Astrocyte (in vitro differentiated cells and primary cell): ENCODE data around the gene MORN1. TPM values are rescaled to one million over a fixed set of nuclear protein-coding genes. Genes with fewer than 3 reads are reported as not detected.

Experiments used
- DNase-seq: peaks from one replicate; pipeline ENCODE4 v3.0.0-alpha.2; 2010; ENCODE audit warnings: low read depth
- FAIRE-seq: peaks from 2 replicates; lab custom pipeline; 2011; peaks lifted over from hg19 to GRCh38; lab: Jason Lieb, UNC
- H2AFZ ChIP-seq: 2 replicates; pipeline ENCODE4 v1.6.0; 2012; ENCODE audit warnings: low read depth, low read length, inconsistent platforms
- H3K27ac ChIP-seq: 2 replicates; pipeline ENCODE4 v1.5.1; 2011; ENCODE audit warnings: low read depth, low read length, inconsistent platforms
- H3K27me3 ChIP-seq: 2 replicates; pipeline ENCODE4 v1.6.0; 2011; ENCODE audit warnings: low read length, inconsistent platforms; ENCODE audit not compliant: insufficient read depth
- H3K36me3 ChIP-seq: 2 replicates; pipeline ENCODE4 v1.5.1; 2011; ENCODE audit warnings: low read length, inconsistent platforms; ENCODE audit not compliant: insufficient read depth
- H3K4me1 ChIP-seq: 2 replicates; pipeline ENCODE4 v1.5.1; 2011; ENCODE audit warnings: low read length, inconsistent platforms; ENCODE audit not compliant: insufficient read depth
- H3K4me2 ChIP-seq: 2 replicates; pipeline ENCODE4 v1.6.0; 2012; ENCODE audit warnings: low read length, inconsistent platforms
- H3K4me3 ChIP-seq: 2 replicates; pipeline ENCODE4 v1.5.1; 2011; ENCODE audit warnings: low read depth, mild to moderate bottlenecking, low read length, inconsistent platforms; ENCODE audit not compliant: insufficient read depth
- H3K79me2 ChIP-seq: 2 replicates; pipeline ENCODE4 v1.6.0; 2012; ENCODE audit warnings: mild to moderate bottlenecking, low read length, inconsistent platforms; ENCODE audit not compliant: insufficient read depth
- H3K9ac ChIP-seq: 2 replicates; pipeline ENCODE4 v1.6.0; 2012; ENCODE audit warnings: mild to moderate bottlenecking, low read length, inconsistent platforms
- H3K9me3 ChIP-seq: 2 replicates; pipeline ENCODE4 v1.5.1; 2012; ENCODE audit warnings: low read depth, mild to moderate bottlenecking, low read length, inconsistent platforms; ENCODE audit not compliant: insufficient read depth
- H4K20me1 ChIP-seq: 2 replicates; pipeline ENCODE4 v1.6.0; 2012; ENCODE audit warnings: low read length, inconsistent platforms; ENCODE audit not compliant: insufficient read depth
- H3K27ac Mint-ChIP-seq: one replicate; pipeline ENCODE4 v1.8.0; 2021; ENCODE audit warnings: mild to moderate bottlenecking, mixed read lengths; ENCODE audit not compliant: unreplicated experiment
- H3K27me3 Mint-ChIP-seq: one replicate; pipeline ENCODE4 v1.8.0; 2021; ENCODE audit warnings: low read depth, mixed read lengths; ENCODE audit not compliant: unreplicated experiment
- H3K36me3 Mint-ChIP-seq: one replicate; pipeline ENCODE4 v1.8.0; 2021; ENCODE audit warnings: low read depth, mixed read lengths; ENCODE audit not compliant: unreplicated experiment
- H3K4me1 Mint-ChIP-seq: one replicate; pipeline ENCODE4 v1.8.0; 2021; ENCODE audit warnings: low read depth, mixed read lengths; ENCODE audit not compliant: unreplicated experiment
- H3K4me3 Mint-ChIP-seq: one replicate; pipeline ENCODE4 v1.8.0; 2021; ENCODE audit warnings: mild to moderate bottlenecking, moderate library complexity, mixed read lengths; ENCODE audit not compliant: unreplicated experiment
- H3K9me3 Mint-ChIP-seq: one replicate; pipeline ENCODE4 v1.8.0; 2021; ENCODE audit warnings: mild to moderate bottlenecking, mixed read lengths; ENCODE audit not compliant: unreplicated experiment
- CTCF ChIP-seq: IDR thresholded peaks from 2 replicates; pipeline ENCODE4 v1.5.1; 2011; ENCODE audit warnings: low read depth, mild to moderate bottlenecking, inconsistent platforms, low read length, moderate library complexity; ENCODE audit not compliant: insufficient read depth
- EZH2 ChIP-seq: IDR thresholded peaks from 2 replicates; pipeline ENCODE4 v1.6.1; 2012; ENCODE audit warnings: mild to moderate bottlenecking, low read length, inconsistent platforms; ENCODE audit not compliant: insufficient read depth
- total RNA-seq: library from RNA; stranded (reverse); gene quantifications from 2 replicates; pipeline ENCODE4 v1.2.1, GENCODE V29; 2021

Gene MORN1
- total RNA-seq, 1 donor from 2014 or later = 9.2 TPM

GRCh38 chr1:2404142-2404889 lies 13.0 kb upstream of the MORN1 start:
- no peaks in the 10 kb centered on the region for H3K27me3 Mint-ChIP-seq
- H3K4me1 Mint-ChIP-seq = peaks cover 8% of the 10 kb centered on the region
- peaks cover 9% of the 10 kb centered on the region for H3K36me3 Mint-ChIP-seq
- H4K20me1 ChIP-seq = peaks cover 51% of the 10 kb centered on the region
- no peaks in the 10 kb centered on the region for H3K9me3 ChIP-seq
- peak overlapping the region; percentile 71 for H3K9ac ChIP-seq
- TF ChIP-seq EZH2 (no peak), CTCF (no peak)
- no peaks in the 10 kb centered on the region for H3K27me3 ChIP-seq
- peaks cover 38% of the 10 kb centered on the region for H3K79me2 ChIP-seq
- H3K4me3 ChIP-seq = no peak overlapping the region
- FAIRE-seq (no peak), DNase-seq (no peak)
- H3K36me3 ChIP-seq = peaks cover 40% of the 10 kb centered on the region
- H3K4me3 Mint-ChIP-seq = no peak overlapping the region
- H2AFZ ChIP-seq = no peak overlapping the region
- no peaks in the 10 kb centered on the region for H3K9me3 Mint-ChIP-seq
- H3K4me1 ChIP-seq = peaks cover 19% of the 10 kb centered on the region
- no peak overlapping the region for H3K27ac ChIP-seq
- no peak overlapping the region for H3K27ac Mint-ChIP-seq
- no peak overlapping the region for H3K4me2 ChIP-seq

GRCh38 chr1:2403273-2403672 lies 11.9 kb upstream of the MORN1 start:
- no peak overlapping the region for H3K4me3 ChIP-seq
- no peak overlapping the region for H3K4me2 ChIP-seq
- H3K9ac ChIP-seq = no peak overlapping the region
- no peak for TF ChIP-seq EZH2
- no peak for TF ChIP-seq CTCF
- peaks cover 19% of the 10 kb centered on the region for H3K4me1 ChIP-seq
- no peaks in the 10 kb centered on the region for H3K9me3 ChIP-seq
- H4K20me1 ChIP-seq = peaks cover 60% of the 10 kb centered on the region
- no peaks in the 10 kb centered on the region for H3K9me3 Mint-ChIP-seq
- no peaks in the 10 kb centered on the region for H3K27me3 Mint-ChIP-seq
- DNase-seq = no peak
- peaks cover 8% of the 10 kb centered on the region for H3K4me1 Mint-ChIP-seq
- H3K36me3 ChIP-seq = peaks cover 48% of the 10 kb centered on the region
- peaks cover 47% of the 10 kb centered on the region for H3K79me2 ChIP-seq
- FAIRE-seq = no peak
- no peaks in the 10 kb centered on the region for H3K27me3 ChIP-seq
- H3K36me3 Mint-ChIP-seq = peaks cover 9% of the 10 kb centered on the region
- no peak overlapping the region for H3K27ac Mint-ChIP-seq
- no peak overlapping the region for H3K4me3 Mint-ChIP-seq
- no peak overlapping the region for H3K27ac ChIP-seq
- H2AFZ ChIP-seq = no peak overlapping the region

GRCh38 chr1:2402420-2402819 lies 11.1 kb upstream of the MORN1 start:
- H3K36me3 ChIP-seq = peaks cover 54% of the 10 kb centered on the region
- no peak overlapping the region for H2AFZ ChIP-seq
- no peak overlapping the region for H3K9ac ChIP-seq
- FAIRE-seq = no peak
- H3K4me2 ChIP-seq = no peak overlapping the region
- Mint-ChIP-seq H3K27me3 (no peaks in the 10 kb centered on the region), H3K4me1 (peaks cover 8% of the 10 kb centered on the region), H3K9me3 (no peaks in the 10 kb centered on the region), H3K27ac (peak overlapping the region; percentile 3), H3K4me3 (no peak overlapping the region), H3K36me3 (peaks cover 12% of the 10 kb centered on the region)
- no peaks in the 10 kb centered on the region for H3K27me3 ChIP-seq
- H4K20me1 ChIP-seq = peaks cover 66% of the 10 kb centered on the region
- no peak overlapping the region for H3K4me3 ChIP-seq
- no peak for TF ChIP-seq CTCF
- no peak for DNase-seq
- peaks cover 19% of the 10 kb centered on the region for H3K4me1 ChIP-seq
- no peak overlapping the region for H3K27ac ChIP-seq
- H3K79me2 ChIP-seq = peaks cover 55% of the 10 kb centered on the region
- H3K9me3 ChIP-seq = no peaks in the 10 kb centered on the region
